Measurements from ENCODE around the gene TMPRSS15.
A peak's percentile ranks its signal among the peaks of the same experiment; 100 is the strongest.
"Not testable (repeated sequence)": the region's sequence is repeated elsewhere in the genome, so short reads cannot be mapped to it uniquely, and the experiment has no call there.

TMPRSS15 gene

DNA sequence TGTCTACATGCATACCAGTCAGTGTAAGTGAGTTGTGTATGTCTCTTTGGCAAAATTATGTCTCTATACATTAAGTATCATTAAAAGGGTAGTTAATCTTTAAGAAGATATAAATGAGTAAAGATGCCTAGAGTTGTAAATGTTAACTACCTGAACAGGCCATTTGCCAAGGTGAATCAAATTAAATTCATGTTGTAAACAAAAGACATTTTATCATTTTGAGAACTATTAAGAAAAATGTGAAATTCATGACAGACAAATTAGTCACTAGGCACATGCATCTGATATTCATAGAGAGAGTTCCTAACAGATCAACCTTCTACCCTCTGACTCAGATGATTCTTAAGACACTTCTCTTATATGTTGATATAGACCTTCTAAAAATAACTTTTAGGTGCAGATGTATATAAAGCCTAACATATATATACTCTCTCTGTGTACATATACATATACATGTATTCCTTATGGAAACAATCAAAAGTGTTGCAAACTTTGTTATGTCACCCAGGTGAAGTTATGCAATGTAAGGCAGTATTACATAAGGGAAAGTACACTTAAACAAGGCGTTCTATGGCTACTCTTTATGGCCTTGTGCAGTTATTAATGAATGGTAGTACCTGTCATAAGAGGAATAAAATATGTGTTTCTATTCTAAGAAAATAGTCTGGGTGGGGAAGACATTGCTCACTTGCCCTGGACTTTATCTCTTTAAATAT lies at the start of gene TMPRSS15:
TMPRSS15 (minus strand) TSS at position 51 of the 716 bp plus-strand sequence. CDS start 163 bp downstream, outside the sequence.
- no peak for DNase-seq

DNA sequence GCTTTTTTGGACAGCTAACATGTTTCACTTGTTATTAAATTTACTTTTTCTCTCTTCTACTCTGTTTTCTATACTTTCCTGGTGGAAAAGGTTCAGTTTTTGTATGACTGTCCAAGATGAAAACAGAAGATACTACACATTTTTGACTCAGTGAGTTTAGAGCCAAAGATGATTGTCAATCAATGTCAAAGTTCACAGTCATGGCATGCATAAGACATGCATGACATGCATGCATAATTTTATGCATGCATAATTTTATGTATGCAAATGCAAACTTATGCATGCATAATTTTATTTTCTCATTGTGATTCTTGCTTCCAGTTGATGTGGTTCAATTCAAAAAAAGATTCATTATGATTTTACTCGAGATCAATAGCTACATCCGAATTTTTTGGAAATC lies 48.1 kb upstream of the TMPRSS15 start:
- DNase-seq, result no peak

DNA sequence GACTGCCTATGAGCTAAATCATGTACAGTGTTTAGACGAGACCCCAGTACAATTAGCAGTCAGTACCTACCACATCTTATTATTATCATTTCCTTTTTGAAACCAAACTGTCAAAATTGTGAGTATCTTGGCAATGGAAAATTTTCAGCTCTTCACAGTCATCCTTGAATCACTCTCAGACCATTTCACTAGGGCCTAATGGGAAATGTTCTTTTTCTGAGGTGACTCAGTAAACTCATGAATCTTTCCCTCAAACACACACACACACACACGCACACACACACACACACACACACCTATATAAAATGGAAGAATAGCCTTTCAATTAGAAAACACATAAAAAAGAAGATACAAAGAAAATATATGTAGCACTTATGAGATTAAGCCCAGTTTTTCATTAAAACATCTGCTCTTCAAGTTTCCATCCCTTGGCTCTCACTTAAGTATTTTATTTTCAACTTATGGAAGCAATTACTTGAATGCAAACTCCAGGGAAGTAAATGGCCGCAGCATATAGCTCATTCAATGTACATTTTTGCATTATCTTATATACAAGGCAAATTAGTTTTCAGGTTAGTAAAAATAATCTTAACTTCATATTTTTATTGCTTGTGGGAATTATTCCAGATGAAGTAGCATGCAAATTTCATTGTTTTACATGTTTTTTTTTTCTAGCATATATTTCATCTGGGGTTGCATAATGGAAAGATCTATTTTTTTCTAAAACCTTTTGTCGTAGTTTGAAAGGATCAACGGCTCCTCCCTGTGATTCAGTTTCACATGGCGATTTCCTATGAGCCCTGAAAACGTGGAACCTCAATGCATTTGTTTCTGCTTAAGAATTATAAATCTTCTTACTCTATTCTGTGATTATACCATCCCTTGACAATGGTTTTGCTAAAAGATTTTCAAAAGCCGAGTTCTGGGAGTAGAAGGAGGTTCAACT lies 46.3 kb upstream of the TMPRSS15 start:
- DNase-seq, result no peak

GRCh38 chr21:18443701-18444100 lies 40.1 kb upstream of the TMPRSS15 start:
- no peak for DNase-seq

DNA sequence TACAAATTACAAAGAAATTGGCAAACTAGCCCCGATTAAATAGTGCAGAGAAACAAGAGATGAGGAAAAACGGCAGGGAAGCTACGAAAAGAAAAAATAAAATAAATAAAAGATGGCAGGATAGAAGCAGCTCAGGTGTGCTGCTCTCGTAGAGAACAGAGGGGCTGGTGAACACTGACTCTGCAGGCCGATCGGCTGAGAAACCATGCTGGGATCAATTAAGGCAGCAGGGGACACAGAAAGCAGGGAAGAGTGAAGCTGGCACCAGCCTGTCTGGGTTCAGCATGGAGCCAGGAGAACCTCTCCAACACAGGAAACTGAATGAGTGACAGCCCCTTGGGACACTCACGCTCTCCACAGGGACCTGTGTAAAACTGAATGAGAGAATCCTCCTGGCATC lies 39.5 kb upstream of the TMPRSS15 start:
- DNase-seq, result no peak

DNA sequence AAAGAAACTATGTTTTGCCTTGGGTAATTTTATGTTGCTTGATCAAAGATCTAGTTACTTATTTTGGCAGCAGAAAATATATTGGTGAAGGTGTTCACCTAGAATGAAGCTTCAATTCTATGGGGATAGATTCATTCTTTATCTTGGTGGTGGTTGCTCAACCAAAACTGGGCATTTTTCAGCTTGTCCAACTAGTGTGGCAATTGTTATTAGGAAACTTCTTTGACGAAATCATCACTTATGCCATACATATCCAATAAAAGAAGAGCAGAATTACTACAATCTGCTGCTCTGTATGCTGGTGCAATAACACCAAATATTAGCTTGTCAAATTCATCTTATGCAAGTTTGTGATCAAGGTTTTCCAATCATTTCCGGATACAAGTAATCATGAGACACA lies 26.8 kb upstream of the TMPRSS15 start:
- no peak for DNase-seq

- DNase-seq, result no peak
Measured at GRCh38 chr21:18424276-18424675, 20.7 kb upstream of the TMPRSS15 start.

DNA sequence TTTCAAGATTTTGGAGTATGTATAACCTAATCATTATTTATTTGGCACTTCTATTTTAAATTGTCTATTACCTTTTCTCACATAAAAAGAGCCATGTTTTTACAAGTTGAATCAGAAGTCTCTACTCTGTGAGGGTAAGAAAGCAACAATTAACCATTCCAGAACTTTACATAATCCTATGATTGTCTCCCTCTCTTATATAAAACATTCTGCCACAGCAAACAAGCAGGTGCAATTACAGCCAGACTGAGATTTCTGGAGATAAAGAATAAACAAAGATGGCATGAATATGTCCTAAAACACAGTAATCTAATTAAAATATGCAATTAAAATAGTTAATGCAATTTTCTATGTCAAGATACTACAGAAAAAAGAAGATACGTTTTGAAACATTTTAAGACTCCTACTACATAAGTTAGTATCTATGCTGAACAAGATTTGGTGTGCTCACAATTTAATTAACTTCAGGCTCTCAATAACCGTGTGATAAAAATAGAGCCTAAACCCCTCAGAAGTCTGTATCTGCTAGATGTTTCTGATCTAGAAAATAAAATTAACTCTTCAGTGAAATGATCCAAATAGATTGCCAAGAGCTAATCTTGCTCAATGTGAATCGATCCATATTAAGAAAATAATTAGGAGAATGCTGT lies 13.7 kb upstream of the TMPRSS15 start:
- no peak for DNase-seq

GRCh38 chr21:18411565-18411964 lies 8.0 kb upstream of the TMPRSS15 start:
- no peak for DNase-seq

DNA sequence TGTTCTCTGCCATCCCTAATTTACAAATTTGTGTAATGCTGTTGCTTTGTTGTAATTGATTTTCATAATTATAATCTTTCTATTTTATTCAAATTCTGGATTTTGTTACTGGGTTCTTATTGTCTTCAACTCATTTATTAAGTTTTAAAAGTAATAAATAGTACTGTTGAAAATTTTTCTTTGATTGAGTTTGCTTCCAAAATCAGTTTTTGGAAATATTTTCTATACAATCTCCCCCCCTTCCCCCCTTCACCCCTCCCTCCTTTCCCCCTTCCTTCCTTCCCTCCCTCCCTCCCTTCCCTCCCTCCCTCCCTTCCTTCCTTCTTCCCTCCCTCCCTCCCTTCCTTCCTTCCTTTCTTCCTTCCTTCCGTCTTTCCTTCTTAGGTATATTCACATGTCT lies 6.0 kb upstream of the TMPRSS15 start:
- no peak for DNase-seq

DNA sequence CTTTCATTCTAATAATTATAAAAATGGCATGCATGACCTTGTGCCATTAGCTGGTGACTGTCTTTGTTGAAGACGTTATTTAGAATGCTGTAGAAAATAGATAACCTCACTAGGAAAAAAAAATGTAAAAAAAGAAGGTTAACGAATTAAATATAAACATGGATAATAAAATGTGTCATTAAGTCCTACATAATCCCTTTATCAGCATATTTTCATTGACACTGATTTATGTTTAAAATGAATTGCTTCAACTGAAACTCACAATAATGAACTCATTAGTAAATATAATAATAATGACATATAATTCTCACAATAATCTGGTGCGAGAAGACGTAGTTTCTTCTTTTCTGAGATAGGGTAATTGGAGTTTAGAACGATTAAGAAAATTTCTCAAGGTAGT lies 4.7 kb downstream of the TMPRSS15 start:
- no peak for DNase-seq

DNA sequence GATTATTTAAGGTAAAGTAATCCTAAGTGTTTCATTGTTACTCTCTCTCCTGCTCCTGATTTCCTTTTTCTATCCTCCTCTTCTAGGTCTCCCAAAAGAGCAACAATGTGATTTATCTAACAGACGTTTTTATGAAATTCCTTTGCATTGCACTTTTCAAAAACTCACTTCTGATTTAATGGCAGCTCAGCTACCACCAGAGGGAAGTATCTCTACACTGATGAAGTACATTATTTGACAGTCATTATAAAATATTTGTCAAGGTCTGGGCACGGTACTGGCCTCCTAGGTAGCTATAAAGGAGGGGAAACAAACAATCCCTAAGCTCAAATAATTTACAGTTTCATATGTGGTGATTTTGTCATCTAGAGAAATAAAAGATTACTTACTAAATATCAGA lies 15.6 kb downstream of the TMPRSS15 start:
- no peak for DNase-seq

- peak; percentile 28 for DNase-seq
Measured at GRCh38 chr21:18384771-18385170, 18.8 kb downstream of the TMPRSS15 start.

GRCh38 chr21:18382934-18383619 lies 20.5 kb downstream of the TMPRSS15 start:
- DNase-seq, result not testable (repeated sequence)

- DNase-seq, result no peak
Measured at GRCh38 chr21:18382141-18382540, 21.4 kb downstream of the TMPRSS15 start.

DNA sequence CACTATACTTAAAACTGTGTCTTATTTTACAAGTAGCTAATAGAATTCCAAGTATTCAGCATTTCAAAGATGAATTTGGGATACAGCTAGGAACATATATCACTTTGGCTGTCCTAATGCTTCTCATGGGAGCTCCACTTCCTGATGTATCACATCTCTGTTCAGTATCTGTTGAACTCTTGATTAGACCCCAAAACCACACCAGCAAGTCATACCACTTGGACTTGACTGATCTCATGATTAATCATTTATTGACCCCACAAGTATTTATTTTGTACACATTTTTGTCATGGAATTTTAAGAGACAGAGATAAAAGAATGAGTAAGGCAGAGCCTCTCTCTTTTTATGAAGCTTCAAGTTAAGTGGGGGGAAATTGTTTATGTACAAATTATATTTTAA lies 30.0 kb downstream of the TMPRSS15 start:
- DNase-seq, result no peak

- no peak for DNase-seq
Measured at GRCh38 chr21:18370301-18370700, 33.3 kb downstream of the TMPRSS15 start.

DNA sequence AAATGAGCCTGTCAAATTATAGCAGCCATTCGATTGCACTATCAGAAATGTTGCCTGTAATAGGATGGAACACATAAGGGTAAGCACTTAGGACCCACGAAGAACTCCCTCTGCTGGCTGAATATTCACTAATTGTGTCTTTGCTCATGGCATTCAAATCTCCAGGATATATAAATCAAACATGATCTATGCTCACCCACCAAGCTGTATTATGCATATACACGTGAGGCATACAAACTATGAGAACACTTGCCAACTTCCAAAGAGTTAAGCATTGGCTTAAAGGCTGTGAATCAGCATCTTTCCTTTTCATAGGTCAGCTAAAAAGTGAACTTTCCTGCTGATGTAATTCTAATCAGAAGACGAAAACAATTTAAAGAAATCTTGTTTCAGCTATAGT lies 34.5 kb downstream of the TMPRSS15 start:
- DNase-seq, result no peak

DNA sequence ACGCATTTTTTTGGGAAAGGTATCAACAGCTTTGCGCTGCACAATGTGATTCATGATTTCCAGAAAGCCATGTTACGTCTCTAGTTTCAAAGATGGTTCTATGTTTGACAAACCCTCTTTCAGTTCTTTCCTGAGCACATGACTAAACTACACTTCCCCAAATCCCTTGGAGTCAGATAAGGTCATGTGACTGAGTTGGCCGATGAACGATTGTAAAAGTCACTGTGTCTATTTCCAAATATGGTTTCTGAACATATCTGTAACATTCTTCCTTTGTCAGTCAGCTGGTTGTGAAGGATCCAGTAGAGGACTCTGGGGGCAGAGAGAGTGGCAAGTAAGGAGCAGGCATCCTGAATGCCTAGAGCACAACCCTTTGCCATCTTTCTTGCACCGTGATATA lies 35.4 kb downstream of the TMPRSS15 start:
- DNase-seq, result peak; percentile 1

- no peak for DNase-seq
Measured at GRCh38 chr21:18356801-18357200, 46.8 kb downstream of the TMPRSS15 start.

- no peak for DNase-seq
Measured at GRCh38 chr21:18354947-18355346, 48.6 kb downstream of the TMPRSS15 start.

DNA sequence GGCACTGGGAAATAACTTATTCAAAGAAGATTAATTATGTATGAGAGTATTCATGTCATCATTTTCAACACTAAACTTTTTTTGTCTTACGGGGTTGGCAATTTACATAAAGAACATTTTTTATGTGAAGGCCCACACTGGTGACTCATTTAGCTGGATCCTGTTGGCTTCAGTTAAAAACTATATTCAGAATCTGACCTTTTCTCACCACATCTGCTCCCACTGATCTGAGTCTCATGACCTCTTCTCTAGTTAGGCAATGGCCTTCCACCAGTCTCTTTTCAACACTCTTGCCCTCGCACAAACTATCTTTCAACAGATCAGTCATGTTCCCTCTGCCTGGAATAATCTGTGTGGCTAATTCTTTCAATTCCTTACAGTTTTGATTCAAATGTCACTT lies 53.4 kb downstream of the TMPRSS15 start:
- DNase-seq, result peak; percentile 16

GRCh38 chr21:18349468-18349867 lies 54.1 kb downstream of the TMPRSS15 start:
- no peak for DNase-seq

All from inflammatory macrophage treated with lipopolysaccharide for 4 hours (primary cell).